ENCODE measurements around the gene SEPTIN1. TPM values are rescaled to one million over a fixed set of nuclear protein-coding genes. Genes with fewer than 3 reads are reported as not detected.
A peak's percentile ranks its signal among the peaks of the same experiment; 100 is the strongest.

The SEPTIN1 gene
- total RNA-seq, 1 experiment from 2014 or later, result 7.6 TPM

DNA sequence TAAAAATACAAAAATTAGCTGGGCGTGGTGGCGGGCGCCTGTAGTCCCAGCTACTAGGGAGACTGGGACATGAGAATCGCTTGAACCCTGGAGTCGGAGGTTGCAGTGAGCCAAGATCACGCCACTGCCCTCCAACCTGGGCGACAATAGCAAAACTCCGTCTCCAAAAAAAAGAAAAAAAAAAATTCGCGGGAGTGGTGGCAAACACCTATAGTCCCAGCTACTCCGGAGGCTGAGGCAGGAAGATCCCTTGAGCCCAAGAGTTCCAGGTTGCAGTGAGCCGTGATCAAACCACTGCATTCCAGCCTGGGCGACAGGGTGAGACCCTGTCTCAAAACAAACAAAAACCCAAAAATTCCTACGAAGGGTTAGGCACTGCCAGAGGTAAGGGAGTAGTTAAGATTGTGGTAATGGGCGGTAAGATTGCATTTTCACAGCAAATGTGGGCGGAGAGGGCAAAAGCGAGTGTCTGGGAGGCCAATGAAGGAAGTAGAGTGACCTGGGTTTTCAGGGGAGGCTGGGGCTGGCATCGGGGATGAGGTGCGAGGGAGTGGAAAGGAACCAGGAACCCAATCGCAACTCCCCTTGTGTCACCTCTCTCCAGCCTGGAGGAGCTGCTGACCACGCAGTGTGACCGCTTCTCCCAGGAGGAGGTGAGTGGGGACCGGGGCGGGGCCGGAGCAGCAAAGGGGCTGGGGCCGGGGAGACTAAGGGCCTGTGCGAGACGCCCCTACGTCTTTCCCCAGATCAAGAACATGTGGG lies 5.1 kb downstream of the SEPTIN1 start:
- Histone ChIP-seq H3K4me1 (replicated peaks; ENCODE audit: insufficient read depth) (peaks cover 19% of the 10 kb centered on the region), H4K20me1 (ENCODE audit: insufficient read depth) (no peaks in the 10 kb centered on the region), H3F3A (ENCODE audit: insufficient read depth, low read depth) (peaks cover 31% of the 10 kb centered on the region), H3K27ac (peak overlapping the region; percentile 92), H3K4me2 (peak overlapping the region; percentile 98), H3K27me3 (ENCODE audit: insufficient read depth, low read depth) (no peaks in the 10 kb centered on the region), H3K9me2 (ENCODE audit: insufficient read depth) (no peaks in the 10 kb centered on the region), H3K36me3 (ENCODE audit: low read depth) (no peaks in the 10 kb centered on the region), H3K79me2 (ENCODE audit: low read depth) (peaks cover 13% of the 10 kb centered on the region; the same call in 1 of the 2 replicates), H3K9me3 (ENCODE audit: insufficient read depth, low read depth) (no peaks in the 10 kb centered on the region), H3K4me3 (peak overlapping the region; percentile 80), H2AFZ (peak overlapping the region; percentile 100)
- DNase-seq, result no peak
- BruUV-seq (replicated peaks), result TSS peak; percentile 80
- intact Hi-C loops (cut with micrococcal nuclease; ENCODE audit: unreplicated experiment), result loop anchor here (1.0 to 5.0 kb wide), 4 partner anchors 30 to 321 kb away; partner anchors contain the start of genes TBX6, ZNF768 and ZNF771
- CTCF ChIA-PET, result interaction anchor here (0.7 kb wide), 1 partner anchor 209 kb away, joined by 3 read pairs; no protein-coding TSS in a partner anchor
- TF ChIP-seq, protein P1, sequence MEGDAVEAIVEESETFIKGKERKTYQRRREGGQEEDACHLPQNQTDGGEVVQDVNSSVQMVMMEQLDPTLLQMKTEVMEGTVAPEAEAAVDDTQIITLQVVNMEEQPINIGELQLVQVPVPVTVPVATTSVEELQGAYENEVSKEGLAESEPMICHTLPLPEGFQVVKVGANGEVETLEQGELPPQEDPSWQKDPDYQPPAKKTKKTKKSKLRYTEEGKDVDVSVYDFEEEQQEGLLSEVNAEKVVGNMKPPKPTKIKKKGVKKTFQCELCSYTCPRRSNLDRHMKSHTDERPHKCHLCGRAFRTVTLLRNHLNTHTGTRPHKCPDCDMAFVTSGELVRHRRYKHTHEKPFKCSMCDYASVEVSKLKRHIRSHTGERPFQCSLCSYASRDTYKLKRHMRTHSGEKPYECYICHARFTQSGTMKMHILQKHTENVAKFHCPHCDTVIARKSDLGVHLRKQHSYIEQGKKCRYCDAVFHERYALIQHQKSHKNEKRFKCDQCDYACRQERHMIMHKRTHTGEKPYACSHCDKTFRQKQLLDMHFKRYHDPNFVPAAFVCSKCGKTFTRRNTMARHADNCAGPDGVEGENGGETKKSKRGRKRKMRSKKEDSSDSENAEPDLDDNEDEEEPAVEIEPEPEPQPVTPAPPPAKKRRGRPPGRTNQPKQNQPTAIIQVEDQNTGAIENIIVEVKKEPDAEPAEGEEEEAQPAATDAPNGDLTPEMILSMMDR (conservative IDR thresholded peaks at IDR 0.05), result no peak
- TF ChIP-seq EZH2 (IDR thresholded peaks at IDR 0.05; ENCODE audit: low read depth), result no peak
- POLR2A ChIA-PET (ENCODE audit: unreplicated experiment), result interaction anchor here (0.6 to 0.7 kb wide), 6 partner anchors 12 to 489 kb away, joined by 3 to 19 read pairs (median 4); no protein-coding TSS in a partner anchor

DNA sequence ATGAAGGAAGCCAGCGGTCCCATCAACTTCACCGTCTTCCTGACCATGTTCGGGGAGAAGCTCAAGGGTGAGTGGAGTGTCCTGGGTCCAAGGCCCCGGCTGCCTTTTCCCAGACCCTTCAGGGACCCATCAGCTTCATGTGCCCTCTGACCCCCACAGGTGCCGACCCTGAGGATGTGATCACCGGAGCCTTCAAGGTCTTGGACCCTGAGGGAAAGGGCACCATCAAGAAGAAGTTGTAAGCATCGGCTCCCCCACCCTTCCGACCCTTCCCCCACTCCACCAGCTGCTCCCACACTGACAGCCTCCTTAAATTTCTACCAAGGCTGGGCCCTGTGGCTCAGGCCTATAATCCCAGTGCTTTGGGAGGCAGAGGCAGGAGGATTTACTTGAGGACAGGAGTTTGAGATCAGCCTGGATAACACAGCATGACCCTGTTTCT lies 5.9 kb downstream of the SEPTIN1 start:
- no TSS peak for BruUV-seq (replicated peaks)
- Histone ChIP-seq H3K9me2 (ENCODE audit: insufficient read depth) (no peaks in the 10 kb centered on the region), H3K36me3 (ENCODE audit: low read depth) (no peaks in the 10 kb centered on the region), H3K4me2 (peak overlapping the region; percentile 98), H3K9me3 (ENCODE audit: insufficient read depth, low read depth) (no peaks in the 10 kb centered on the region), H3K79me2 (ENCODE audit: low read depth) (peaks cover 13% of the 10 kb centered on the region; the same call in 1 of the 2 replicates), H3K27me3 (ENCODE audit: insufficient read depth, low read depth) (no peaks in the 10 kb centered on the region), H3K4me1 (replicated peaks; ENCODE audit: insufficient read depth) (peaks cover 23% of the 10 kb centered on the region), H3F3A (ENCODE audit: insufficient read depth, low read depth) (peaks cover 31% of the 10 kb centered on the region), H2AFZ (no peak overlapping the region), H3K4me3 (peak overlapping the region; percentile 80; the same call in 1 of the 2 replicates), H4K20me1 (ENCODE audit: insufficient read depth) (no peaks in the 10 kb centered on the region), H3K27ac (peak overlapping the region; percentile 92)
- CTCF ChIA-PET, result interaction anchor here (0.7 kb wide), 1 partner anchor 210 kb away, joined by 3 read pairs; no protein-coding TSS in a partner anchor
- intact Hi-C loops (cut with micrococcal nuclease; ENCODE audit: unreplicated experiment), result loop anchor here (5.0 kb wide), 2 partner anchors 151 to 284 kb away; partner anchors contain the start of genes TBX6 and ZNF768
- DNase-seq, result no peak
- POLR2A ChIA-PET (ENCODE audit: unreplicated experiment), result interaction anchor here (0.6 kb wide), 3 partner anchors 41 to 283 kb away, joined by 3 to 4 read pairs (median 4); no protein-coding TSS in a partner anchor
- TF ChIP-seq, protein P1 (conservative IDR thresholded peaks at IDR 0.05), result no peak
- no peak for TF ChIP-seq EZH2 (IDR thresholded peaks at IDR 0.05; ENCODE audit: low read depth)

DNA sequence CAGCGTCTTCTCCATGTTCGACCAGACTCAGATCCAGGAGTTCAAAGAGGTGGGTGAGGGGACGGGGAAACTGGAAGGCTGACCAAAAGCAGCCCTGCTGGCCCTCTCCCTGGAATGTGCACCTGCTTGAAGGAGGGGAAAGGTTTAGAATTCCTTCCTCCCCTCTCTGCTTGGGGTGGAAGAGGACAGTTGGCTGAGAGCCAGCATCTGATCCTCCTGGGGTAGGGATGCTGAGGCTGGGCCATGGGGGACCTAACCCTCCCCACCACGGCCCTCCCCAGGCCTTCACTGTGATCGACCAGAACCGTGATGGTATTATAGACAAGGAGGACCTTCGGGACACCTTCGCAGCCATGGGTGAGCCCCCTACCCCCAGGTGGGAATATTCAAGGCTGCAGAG lies 6.5 kb downstream of the SEPTIN1 start:
- TF ChIP-seq, protein P1 (conservative IDR thresholded peaks at IDR 0.05), result no peak
- TF ChIP-seq EZH2 (IDR thresholded peaks at IDR 0.05; ENCODE audit: low read depth), result no peak
- Histone ChIP-seq H3K9me3 (ENCODE audit: insufficient read depth, low read depth) (no peaks in the 10 kb centered on the region), H3K4me3 (no peak overlapping the region), H3K79me2 (ENCODE audit: low read depth) (peaks cover 13% of the 10 kb centered on the region; the same call in 1 of the 2 replicates), H3K4me1 (replicated peaks; ENCODE audit: insufficient read depth) (peaks cover 24% of the 10 kb centered on the region), H3K27me3 (ENCODE audit: insufficient read depth, low read depth) (no peaks in the 10 kb centered on the region), H3K27ac (no peak overlapping the region), H3K9me2 (ENCODE audit: insufficient read depth) (no peaks in the 10 kb centered on the region), H3K36me3 (ENCODE audit: low read depth) (no peaks in the 10 kb centered on the region), H4K20me1 (ENCODE audit: insufficient read depth) (no peaks in the 10 kb centered on the region), H3K4me2 (no peak overlapping the region), H3F3A (ENCODE audit: insufficient read depth, low read depth) (peaks cover 26% of the 10 kb centered on the region), H2AFZ (no peak overlapping the region)
- ChIA-PET CTCF (no interaction called here), POLR2A (ENCODE audit: unreplicated experiment) (no interaction called here)
- intact Hi-C loops (cut with micrococcal nuclease; ENCODE audit: unreplicated experiment), result loop anchor here (5.0 kb wide), 2 partner anchors 151 to 284 kb away; partner anchors contain the start of genes TBX6 and ZNF768
- no TSS peak for BruUV-seq (replicated peaks)
- no peak for DNase-seq
